ENCODE results near the gene SART3. TPM values are rescaled to one million over a fixed set of nuclear protein-coding genes. Genes with fewer than 3 reads are reported as not detected.
A peak's percentile ranks its signal among the peaks of the same experiment; 100 is the strongest.

SART3 gene
- total and polyA plus RNA-seq, 2 of the 4 experiments (the other 2 are of a cell fraction): 22.6 to 37.8 TPM

DNA sequence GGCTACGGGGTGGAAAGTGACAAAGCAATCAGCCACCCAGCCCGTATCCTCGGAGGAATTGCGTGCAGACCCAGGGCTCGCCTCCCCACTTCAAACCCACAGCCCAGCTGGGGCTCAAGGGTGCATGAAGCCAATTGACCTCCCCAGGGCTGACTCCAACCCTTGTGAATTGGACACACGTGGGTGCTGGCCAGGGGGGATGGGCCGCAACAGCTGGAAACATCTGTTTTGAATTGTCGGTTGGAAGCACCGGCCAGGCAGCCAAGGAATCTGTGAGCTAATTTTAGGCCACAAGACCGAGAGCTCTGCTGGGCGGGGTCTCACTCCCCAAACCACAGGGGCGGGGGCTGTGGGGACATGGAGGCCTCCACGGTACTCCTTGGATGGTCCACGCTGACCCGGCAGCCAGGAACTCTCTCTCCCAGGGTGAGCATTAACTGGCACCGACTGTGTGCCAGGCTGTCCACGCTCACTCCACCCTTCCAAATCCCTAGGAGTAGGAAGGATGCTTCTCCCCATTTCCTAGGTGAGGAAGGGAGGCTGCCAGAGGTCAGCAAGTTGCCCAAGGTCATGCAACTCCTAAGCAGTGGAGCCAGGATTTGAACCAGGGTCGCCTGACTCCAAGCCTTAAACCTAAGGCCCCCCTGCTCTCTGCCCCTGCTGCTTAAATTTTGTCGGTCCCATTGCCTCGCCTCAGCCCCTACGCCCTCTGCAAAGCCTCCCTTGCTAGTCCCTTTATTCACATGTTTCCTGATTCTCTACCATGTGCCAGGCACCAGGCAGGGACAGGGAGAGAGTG is 48.8 kb upstream of the SART3 start:
- H3K9ac ChIP-seq (ENCODE audit: low read depth, low read length): peak overlapping the region; percentile 12; the same call in 1 of the 2 replicates
- peaks cover 4% of the 10 kb centered on the region; the same call in 1 of the 2 replicates for H3K9me1 ChIP-seq (ENCODE audit: insufficient read depth, low read length)
- peak overlapping the region; percentile 19 to 89; a peak in 3 of 4 replicates for H4K8ac ChIP-seq (ENCODE audit: low read depth in 2 of 2, low read length in 2 of 2)
- DNase-seq: peak; percentile 85
- peak overlapping the region; percentile 30; the same call in 1 of the 2 replicates for H3K4me2 ChIP-seq (ENCODE audit: low read depth, low read length)
- peak overlapping the region; percentile 86 for H3K4ac ChIP-seq (ENCODE audit: low read depth, low read length)
- H3K18ac ChIP-seq (ENCODE audit: low read depth, low read length): peak overlapping the region; percentile 75
- peak overlapping the region; percentile 6 for H2BK5ac ChIP-seq (ENCODE audit: low read depth, low read length, poor library complexity, severe bottlenecking)
- peak overlapping the region; percentile 85 for H2BK20ac ChIP-seq (ENCODE audit: low read depth, low read length)
- H3K4me3 ChIP-seq (ENCODE audit: insufficient read depth, low read depth, low read length): no peak overlapping the region
- no peaks in the 10 kb centered on the region for H4K20me1 ChIP-seq (ENCODE audit: insufficient read depth, low read length)
- peak overlapping the region; percentile 37 for H4K5ac ChIP-seq (ENCODE audit: low read depth, low read length)
- H3K56ac ChIP-seq (ENCODE audit: extremely low read depth, insufficient read depth, low read length): 0 out of 2 replicates have a peak overlapping the region, but pooled peaks have one; percentile 53
- no peaks in the 10 kb centered on the region for H3K9me3 ChIP-seq (ENCODE audit: control insufficient read depth, insufficient read depth, low read length)
- no peak for TF ChIP-seq NFE2L2 (IDR thresholded peaks at IDR 0.05; ENCODE audit: low read depth, low read length)
- TF ChIP-seq, protein P1, sequence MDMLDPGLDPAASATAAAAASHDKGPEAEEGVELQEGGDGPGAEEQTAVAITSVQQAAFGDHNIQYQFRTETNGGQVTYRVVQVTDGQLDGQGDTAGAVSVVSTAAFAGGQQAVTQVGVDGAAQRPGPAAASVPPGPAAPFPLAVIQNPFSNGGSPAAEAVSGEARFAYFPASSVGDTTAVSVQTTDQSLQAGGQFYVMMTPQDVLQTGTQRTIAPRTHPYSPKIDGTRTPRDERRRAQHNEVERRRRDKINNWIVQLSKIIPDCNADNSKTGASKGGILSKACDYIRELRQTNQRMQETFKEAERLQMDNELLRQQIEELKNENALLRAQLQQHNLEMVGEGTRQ (IDR thresholded peaks at IDR 0.05; ENCODE audit: low read depth, low read length): 0 out of 2 replicates have a peak, but pooled peaks have one; percentile 22
- intact Hi-C loops (cut with micrococcal nuclease): loop anchor here (2.0 kb wide), 2 partner anchors 47 to 341 kb away; partner anchors contain the start of gene ISCU
- peak overlapping the region; percentile 85 for H4K91ac ChIP-seq (ENCODE audit: insufficient read depth, low read depth, low read length)
- peak overlapping the region; percentile 84 for H3K23ac ChIP-seq (ENCODE audit: low read depth, low read length)
- ChIA-PET CTCF (interaction anchor here (2.0 kb wide), 1 partner anchor 46 kb away, joined by 4 read pairs; no protein-coding TSS in a partner anchor), POLR2A (ENCODE audit: unreplicated experiment) (interaction anchor here (0.6 kb wide), 1 partner anchor 49 kb away, joined by 3 read pairs; the partner anchor contains the start of gene SART3)
- dilution Hi-C loops (cut with HindIII; ENCODE audit: low sequenced_read_pairs, unreplicated experiment): no loop called here
- H3K14ac ChIP-seq (replicated peaks; ENCODE audit: low read depth, low read length): peak overlapping the region; percentile 47
- peaks cover 18% of the 10 kb centered on the region for H3K4me1 ChIP-seq (ENCODE audit: control insufficient read depth, insufficient read depth, low read length)
- 22% methylated on average over 7 of the region's 21 CpGs; no CpG with 5 or more reads in 1 of the 2 experiments for WGBS, 2 experiments (ENCODE audit: extremely low coverage in 2 of 2, insufficient read length in 1 of 2)
- H2AFZ ChIP-seq (replicated peaks; ENCODE audit: low read length, poor library complexity): peak overlapping the region; percentile 86
- BruUV-seq (replicated peaks): no TSS peak
- peak overlapping the region; percentile 89; the same call in 2 of the 3 replicates for H2BK15ac ChIP-seq (ENCODE audit: low read depth, low read length)
- peak overlapping the region; percentile 39; the same call in 1 of the 2 replicates for H3K27ac ChIP-seq (ENCODE audit: insufficient read depth, low read length)
- in situ Hi-C loops (cut with MboI; ENCODE audit: low sequenced_read_pairs): no loop called here
- H3K36me3 ChIP-seq (ENCODE audit: control insufficient read depth, insufficient read depth, low read length): no peaks in the 10 kb centered on the region
- ATAC-seq (ENCODE audit: low read depth): peak; percentile 83
- H2BK120ac ChIP-seq (ENCODE audit: low read depth, low read length): peak overlapping the region; percentile 93
- H3K27me3 ChIP-seq (ENCODE audit: control insufficient read depth, insufficient read depth, low read length): no peaks in the 10 kb centered on the region
- H2AK9ac ChIP-seq (replicated peaks; ENCODE audit: low read depth, low read length, poor library complexity): peak overlapping the region; percentile 56
- peak overlapping the region; percentile 89; the same call in 1 of the 2 replicates for H2AK5ac ChIP-seq (ENCODE audit: low read depth, low read length)
- peaks cover 0 to 5% of the 10 kb centered on the region in 2 experiments; a peak in 1 of 4 replicates for H3K79me1 ChIP-seq (ENCODE audit: low read depth in 1 of 2, low read length in 2 of 2)

Measured in IMR-90 (cell line).